HG03432 (cell line): ENCODE results near the gene CFAP73.

Experiments used
- ATAC-seq: cut with Tn5 transposase; IDR thresholded peaks from one replicate; pipeline ENCODE4 v1.9.1; 2021; ENCODE audit warnings: mild to moderate bottlenecking, moderate library complexity; ENCODE audit not compliant: unreplicated experiment

CFAP73 gene

DNA sequence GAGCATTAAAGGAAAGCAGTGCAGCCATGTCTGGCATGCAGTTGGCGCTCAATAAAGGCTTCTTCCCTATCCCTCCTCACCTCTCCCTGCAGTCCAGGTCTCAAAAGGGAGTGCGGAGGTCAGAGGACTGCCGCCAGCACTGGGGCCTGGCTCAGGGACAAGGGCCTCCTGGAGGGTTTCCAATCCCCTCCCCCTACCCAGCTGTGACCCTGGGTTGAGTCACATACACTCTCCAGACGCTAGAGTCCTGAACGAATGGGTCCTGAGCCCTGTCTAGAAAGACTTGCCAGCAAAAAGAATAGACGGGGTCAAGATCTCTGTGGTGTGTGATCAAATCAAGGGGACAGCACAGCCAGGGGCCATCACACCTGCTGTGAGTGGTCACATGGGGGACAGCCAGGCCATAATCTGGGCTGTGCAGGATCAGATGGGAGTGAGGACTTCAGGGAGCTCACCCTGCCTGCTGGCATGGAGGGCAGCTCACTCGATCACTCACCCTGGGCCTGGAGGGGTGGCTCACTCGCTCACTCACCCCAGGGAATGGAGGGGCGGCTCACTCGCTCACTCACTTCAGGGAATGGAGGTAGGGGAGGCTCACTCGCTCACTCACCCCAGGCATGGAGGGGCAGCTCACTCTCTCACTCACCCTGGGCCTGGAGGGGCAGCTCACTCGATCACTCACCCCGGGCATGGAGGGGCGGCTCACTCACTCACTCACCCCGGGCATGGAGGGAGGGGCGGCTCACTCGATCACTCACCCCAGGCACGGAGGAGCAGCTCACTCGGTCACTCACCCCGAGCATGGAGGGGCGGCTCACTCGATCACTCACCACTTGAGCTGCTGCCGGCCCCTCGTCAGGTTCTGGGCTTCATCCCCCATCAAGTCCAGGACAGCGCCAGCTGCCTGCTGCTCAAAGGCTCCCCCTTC is 12.8 kb downstream of the CFAP73 start:
- no peak for ATAC-seq

DNA sequence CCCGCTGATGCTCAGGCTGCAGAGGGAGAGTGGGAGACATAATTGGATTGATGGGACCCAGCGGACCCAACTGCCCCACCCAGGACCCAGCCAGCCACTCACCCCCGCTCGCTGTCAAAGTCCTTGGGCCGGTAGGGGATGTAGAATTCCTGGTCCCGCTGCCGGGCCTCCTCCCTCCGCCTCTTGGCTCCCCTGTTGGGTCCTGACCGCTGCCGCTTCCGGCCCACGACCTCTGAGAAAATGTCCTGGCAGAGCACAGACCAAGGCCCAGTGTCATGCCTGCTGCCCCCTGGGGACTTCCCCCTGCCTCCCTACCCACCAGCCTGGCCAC is 13.5 kb downstream of the CFAP73 start:
- ATAC-seq, result no peak

DNA sequence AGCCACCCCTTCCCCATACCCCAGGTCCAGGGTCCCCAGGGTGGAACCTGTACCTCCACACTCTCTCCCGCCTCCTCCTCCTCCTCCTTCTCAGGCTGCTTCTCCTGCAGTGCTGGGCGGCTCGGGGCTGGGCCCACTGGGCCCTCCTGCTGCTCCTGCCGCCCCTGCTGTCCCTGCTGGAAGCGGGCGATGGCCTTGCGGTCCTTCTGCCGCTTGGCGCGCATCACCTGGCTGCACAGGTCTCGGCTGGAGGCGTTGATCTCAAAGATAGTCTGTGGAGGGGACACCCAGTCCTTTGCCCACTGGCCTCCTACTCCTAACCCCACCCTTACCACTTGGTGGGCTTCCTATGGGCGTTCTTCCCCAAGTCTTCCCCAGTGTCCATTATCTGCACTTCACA is 14.5 kb downstream of the CFAP73 start:
- no peak for ATAC-seq

DNA sequence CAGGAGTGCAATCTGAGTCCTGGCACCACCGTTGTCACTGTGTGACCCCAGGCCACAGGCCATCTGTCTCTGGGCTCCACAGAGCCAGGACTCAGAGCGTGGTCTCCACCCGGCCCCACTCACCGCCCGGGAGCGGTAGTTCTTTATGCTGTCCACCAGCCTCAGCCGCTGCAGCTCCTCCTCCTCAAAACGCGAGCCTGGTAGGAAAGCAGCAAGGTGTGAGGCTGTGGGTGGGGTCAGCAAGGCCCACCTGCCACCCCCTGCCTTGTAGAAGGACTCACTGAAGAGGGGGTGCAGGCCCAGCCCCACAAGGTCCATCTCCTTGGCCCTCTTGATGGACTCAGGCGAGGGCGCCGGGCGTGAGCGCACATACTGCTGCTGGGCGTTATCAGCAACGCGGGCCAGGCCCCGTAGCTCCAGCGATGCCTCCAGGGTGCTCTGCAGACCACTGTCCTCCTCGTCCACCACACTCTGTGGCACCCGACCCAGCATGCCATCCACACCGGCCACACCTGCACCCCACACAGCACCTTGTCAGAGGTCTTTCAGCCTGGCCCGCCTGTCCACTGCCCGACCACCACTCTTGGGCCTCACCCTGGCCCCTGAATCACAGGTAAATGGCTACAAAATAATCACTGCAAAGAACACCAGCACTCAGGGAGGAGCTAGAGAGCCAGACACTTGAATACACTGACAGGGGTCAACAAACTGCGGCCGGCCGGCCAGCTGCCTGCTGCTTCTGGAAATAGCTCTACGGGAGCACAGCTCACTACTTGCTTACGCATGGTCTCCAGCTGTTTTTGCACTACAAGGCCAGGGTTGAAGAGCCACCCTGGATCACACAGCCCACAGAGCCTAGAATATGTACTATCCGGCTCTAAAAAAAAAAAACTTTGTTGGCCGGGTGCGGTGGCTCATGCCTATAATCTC is 16.3 kb downstream of the CFAP73 start:
- no peak for ATAC-seq

DNA sequence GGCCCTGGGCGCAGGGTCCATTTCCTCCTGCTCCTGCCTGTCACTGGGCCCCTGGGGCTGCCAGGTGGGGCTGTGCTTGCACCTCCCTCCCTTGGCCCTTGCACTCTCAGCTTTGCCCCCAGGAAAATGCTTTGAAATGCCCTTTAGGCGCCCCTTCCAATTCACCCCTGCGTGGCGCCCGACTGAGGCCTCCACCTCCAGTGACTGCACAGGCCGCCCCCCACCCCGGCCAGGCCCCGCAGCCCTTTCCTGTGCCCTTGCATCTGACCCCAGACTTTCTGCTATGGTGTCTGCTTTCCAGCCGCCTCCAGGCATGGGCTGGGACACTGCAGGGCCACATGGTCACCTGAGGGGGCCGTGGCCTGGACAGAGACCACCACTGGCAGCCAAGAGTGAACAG is 18.3 kb downstream of the CFAP73 start:
- ATAC-seq, result no peak

DNA sequence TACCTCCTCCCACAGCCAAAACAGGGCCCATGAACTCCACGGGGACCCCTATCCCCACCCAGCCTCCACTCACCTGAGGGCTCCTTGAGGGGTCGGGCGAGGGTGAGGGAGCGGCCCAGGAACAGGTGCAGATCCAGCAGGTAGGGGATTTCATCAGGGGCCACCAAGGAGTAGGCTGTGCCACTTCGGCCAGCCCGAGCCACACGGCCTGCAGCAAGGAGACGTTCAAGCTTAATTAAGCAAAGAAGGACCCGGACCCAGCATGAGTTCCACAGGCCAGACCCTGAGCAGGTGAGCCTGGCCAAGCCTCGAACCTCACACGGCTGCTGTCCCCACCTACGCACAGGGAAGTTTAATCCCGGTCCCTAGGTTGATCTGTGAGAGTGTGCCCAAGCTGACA is 20.2 kb downstream of the CFAP73 start:
- no peak for ATAC-seq

DNA sequence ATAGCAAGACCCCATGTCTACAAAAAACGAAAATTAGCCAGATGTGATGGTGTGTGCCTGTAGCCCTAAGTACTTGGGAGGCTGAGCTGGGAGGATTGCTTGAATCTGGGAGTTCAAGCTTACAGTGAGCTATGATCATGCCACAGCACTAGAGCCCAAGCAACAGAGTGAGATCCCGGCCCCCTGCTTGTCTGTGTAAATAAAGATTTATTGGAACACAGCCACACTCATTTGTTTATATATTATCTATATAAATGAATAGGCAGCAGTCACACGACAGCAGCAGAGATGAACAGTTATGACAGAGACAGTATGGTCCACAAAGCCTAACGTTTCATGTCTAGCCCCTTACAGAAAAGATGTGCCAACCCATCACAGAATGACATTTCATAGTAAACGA is 20.9 kb downstream of the CFAP73 start:
- no peak for ATAC-seq

DNA sequence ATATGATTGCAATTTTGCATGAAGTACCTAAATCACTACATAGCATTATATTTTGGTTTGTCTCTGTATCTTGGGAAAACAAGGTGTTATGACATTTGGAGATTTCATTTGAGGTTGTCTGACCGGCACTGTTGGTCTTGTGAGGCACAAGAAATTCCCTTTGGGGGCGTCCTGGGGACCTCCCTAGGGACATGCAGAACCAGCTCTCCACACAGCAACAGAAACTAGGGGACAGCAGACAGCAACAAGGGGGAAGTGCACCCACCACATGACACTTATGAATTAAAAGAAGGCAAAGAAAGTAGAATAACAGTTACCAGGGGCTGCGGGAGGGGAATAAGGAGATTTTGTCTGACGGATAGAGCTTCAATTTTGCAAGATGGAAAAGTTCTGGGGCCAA is 21.4 kb downstream of the CFAP73 start:
- no peak for ATAC-seq

DNA sequence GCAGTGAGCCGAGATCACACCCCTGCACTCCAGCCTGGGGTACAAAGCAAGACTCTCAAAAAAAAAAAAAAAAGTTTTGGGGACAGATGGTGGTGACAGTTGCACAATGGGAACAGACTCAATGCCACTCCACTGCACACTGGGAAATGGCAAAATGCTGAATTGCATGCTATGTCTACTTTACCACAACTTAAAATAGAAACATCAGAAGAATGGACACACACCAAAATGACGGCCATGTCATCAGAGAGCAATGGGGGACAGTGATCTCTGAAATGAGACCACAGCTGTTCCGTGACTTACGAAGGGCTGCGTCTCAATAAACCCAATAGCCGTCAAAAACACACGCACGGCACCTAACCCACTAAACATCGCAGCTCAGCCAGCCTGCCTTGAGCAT is 22.0 kb downstream of the CFAP73 start:
- ATAC-seq, result no peak

DNA sequence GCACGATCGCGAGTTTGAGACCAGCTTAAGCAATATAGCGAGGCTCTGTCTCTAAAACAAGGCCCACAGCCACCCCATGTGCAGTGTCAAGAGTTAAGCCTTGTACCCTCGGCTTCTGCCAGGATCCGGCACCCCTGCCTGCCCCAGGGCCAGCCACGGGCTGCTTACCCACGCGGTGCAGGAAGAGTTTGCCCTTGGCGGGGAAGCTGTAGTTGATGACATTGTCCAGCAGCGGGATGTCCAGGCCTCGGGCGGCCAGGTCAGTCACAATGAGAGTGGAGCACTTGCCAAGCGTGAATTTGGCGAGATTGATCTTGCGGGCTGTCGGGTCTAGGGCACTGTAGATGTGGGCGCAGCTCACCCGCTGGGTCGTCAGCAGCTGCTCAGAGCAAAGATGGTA is 22.7 kb downstream of the CFAP73 start:
- ATAC-seq, result no peak

DNA sequence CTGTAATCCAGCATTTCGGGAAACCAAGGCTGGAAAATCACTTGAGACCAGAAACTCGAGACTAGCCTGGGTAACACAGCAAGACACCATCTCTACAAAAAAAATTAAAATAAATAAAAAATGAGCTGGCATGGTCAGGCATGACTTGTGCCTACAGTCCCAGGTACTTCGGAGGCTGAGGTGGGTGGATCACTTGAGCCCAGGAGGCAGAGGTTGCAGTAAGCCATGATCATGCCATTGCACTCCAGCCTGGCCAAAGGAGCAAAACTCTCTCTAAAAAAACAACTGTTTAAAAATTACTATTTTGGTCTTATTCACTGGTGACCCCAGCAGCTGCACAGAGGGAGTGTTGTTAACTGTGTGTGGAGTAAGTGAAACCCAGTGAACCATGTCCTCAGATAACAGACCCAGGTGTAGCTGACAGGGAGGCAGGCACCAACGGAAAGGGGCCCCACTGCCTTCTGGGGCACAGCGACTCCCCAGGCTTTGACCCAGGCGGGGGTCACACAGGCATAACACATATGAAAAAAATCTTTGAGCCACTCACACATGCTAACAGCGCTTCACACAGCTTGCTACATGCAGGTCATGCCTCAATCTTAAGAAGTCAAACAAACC is 23.7 kb downstream of the CFAP73 start:
- peak; percentile 63 for ATAC-seq

DNA sequence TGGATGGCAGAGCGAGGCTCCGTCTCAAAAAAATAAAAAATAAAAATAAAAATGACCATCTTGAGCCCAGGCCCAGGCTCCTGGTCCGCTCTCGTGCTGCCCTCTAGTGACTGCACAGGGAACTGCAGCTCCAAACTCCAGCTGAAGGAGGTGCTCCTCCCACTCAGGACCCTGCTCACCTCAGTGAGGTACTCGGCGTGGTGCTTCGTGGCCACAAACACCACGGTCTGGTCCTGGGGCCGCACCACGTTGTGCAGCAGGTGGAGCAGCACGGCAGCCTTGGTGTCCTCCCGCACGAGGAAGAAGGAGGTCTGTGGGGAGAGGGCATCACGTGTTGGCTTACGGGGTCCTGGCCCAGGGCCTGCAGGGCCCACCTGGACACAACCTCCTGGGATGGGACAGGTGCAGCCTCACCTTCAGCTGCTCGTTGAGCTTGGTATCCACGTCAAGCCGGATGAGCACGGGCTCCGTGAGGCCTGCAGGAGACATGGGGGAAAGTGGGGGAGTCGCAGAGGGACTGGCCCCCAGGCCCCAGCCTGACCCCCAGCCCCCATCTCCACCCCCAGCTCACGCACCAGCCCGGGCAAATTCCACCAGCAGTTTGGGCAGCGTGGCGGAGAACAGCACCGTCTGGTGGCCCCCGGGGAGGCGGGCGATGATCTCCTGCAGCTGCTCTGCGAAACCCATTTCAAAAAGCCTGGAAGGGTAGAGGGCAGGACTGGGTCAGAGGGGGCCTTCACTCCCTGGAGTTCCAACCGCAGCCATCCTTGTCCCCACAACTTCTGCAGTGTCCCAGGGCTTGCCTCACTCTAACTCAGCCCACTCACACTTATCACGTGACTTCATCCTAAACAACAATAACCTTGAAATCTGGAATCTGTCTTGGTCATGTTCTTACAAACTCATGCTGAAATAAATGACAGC is 25.2 kb downstream of the CFAP73 start:
- no peak for ATAC-seq

DNA sequence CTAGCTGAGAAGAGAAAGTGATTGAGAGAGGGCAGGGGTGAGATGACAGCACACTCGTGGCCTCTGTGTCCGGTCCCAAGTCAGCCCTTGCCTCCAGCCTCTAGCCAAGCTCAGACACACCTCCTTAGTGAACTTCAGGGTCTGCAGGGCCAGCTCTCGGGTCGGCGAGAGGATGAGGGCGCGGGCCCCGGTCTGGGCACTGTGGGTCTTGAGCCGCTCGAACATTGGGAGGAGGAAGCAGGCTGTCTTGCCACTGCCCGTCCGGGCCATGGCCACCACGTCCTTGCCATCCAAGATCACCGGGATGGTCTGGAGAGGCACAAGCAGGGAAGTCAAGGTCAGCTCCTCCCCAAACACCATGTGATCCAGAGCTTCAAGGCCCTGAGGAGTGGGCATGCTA is 29.5 kb downstream of the CFAP73 start:
- no peak for ATAC-seq

DNA sequence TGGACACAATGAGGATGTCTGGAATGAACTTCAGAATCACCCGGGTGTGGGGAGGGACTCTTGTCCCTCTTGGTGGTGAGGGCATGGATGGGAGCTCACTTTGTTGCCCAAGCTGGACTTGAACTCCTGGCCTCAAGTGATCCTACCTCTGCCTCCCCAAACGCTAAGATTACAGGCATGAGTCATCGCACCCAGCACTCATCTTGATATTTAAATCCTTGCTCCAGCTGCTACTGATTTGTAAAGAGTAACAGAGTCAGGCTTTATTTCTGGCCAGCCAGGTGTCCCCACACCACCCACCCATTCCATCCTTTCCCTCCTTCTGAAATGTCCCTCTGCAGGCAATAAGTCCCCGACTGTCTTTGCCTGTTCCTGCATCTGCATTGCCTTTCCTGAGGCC is 30.8 kb downstream of the CFAP73 start:
- ATAC-seq, result no peak

DNA sequence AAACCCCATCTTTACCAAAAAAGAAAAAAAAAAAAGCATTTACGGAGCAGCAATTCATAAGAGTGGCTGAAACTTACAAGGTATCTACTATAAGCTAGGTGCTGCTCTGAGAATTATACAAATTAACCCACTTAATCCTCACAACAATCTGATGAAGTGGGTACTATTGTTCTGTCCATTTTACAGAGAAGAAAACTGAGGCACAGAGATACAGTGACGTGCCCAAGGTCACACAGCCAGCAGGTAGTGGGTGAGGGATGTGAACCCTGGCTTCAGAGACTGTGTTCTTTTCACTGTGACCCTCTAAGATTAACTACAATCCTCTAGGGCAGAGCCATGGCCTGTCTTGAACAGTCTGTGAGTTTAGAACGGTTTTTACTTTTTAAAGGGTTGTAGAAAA is 32.5 kb downstream of the CFAP73 start:
- no peak for ATAC-seq

DNA sequence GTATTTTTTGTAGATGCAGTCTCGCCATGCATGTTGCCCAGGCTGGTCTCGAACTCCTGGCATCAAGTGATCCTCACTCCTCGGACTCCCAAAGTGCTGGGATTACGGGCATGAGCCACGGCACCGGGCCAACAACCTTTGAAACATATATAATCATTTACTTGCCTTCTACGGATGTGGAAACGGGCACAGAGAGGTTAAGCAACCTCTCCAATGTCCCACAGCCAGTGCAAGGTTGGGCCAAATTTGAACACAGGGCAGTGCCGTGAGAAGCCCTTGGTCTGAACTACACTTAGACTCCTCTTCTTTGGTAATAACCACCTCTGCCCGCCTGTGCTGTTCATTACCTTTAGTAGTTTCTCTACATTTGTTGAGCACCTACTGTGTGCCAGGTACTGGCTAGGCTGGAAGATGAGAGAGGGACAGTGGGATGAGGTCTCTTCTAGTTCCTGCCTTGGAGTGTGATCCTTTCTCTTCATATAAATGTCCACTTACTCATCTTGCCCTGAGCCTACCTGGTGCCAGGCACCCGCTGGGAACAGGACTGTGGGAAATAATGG is 33.6 kb downstream of the CFAP73 start:
- no peak for ATAC-seq

DNA sequence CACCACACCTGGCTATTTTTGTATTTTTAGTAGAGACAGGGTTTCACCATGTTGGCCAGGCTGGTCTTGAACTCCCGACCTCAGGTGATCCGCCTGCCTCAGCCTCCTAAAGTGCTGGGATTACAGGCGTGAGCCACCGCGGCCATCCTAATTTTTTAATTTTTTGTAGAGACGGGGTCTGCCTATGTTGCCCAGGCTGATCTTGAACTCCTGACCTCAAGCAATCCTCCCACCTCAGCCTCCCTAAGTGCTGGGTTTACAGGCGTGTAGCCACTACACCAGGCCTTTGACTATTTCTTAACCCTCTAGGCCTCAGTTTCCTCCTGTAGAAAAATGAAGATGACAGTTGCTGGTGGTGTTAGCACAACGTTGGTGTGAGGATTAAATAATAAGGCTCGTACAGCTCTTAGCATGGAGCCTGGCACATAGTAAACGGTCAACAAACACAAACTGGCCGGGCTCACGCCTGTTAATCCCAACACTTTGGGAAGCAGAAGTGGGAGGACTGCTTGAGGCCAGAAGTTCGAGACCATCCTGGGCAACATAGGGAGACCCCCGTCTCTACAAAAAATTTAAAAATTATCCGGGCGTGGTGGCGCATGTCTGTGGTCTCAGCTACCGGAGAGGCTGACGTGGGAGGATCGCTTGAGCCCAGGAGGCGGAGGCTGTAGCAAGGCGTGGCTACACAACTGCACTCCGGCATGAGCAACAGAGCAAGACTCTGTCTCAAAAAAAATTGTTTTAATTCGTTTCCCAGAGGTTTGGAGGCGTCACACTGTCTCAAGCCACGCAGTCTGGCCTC is 34.8 kb downstream of the CFAP73 start:
- peak; percentile 49 for ATAC-seq

DNA sequence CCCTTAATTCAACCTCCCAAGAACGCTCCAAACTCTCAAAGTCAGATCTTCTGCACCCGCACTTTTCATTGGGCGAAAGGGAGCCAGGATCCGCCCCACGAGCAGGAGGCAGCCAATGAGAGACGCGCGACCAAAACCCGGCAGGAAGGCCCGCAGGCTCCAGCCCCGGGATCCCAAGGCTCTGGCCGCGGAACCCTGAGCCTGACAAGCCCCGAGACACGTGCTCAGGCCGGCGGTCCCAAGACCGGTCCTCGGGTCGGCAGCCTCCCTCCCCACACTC is 35.3 kb downstream of the CFAP73 start:
- peak; percentile 86 for ATAC-seq

DNA sequence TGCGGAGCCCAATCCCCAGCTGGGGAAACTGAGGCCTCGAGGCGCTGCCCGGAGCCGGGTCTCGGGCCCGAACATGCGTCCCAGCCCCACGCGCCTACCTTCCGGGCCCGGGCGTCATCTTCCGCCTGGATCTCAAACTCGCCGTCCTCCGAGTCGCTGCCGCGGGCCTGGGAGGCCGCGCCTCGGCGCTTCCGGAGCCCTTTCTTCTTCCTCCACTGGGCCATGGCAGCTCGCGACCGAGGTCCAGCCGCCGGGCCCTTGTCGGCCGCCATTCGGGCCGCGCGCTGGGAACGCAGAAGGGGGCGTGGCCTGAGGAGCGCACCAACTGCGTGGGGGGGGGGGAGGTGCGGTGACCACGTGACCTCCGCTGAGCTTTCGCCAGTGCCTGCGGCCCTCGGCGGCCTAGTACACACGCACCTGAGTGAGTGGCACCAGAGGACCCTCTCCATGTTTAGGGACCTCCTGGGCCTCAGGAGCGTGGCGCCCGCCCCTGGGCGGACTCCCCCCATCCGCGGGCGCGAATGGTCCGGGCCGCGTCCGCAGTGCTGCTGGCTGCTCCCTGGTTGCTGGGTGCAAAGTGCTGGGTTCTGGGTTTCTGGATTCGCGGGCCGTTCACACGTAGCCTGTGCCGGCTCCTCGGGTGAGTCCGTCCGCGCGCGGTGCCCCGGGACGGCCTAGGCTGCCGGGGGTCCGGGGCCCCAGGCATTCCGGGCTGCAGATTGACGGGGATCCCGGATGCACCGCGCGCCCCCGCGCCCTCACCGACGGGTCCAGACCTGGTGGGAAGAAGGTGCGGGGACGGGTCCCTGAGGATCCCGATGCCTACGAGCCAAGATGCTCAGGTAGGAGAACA is 35.9 kb downstream of the CFAP73 start, which contains the start of the genes DDX54 and RITA1:
Gene DDX54 (minus strand): TSS at position 299 of the 853 bp plus-strand sequence. CDS start 27 bp downstream, at position 272.
Gene RITA1 (plus strand): TSS at position 542 of the 853 bp plus-strand sequence. CDS start 1,026 bp downstream, outside the sequence.
- peak; percentile 63 for ATAC-seq
